GM23338 (cell line): ENCODE measurements around the gene RAB4A. TPM values are rescaled to one million over a fixed set of nuclear protein-coding genes. Genes with fewer than 3 reads are reported as not detected.

Source experiments
- ATAC-seq: fragments of 200-7000 bp; cut with Tn5 transposase; 3 replicates; pipeline ENCODE4 v1.9.1; 2020
- DNase-seq: peaks from one replicate; pipeline ENCODE4 v3.0.0-alpha.2; 2015; ENCODE audit warnings: low spot score
- H2AFZ ChIP-seq: fragments of 200-600 bp; sonication (generic); 2 replicates; pipeline ENCODE4 v1.8.0; 2016; ENCODE audit warnings: antibody characterized with exemption, mild to moderate bottlenecking, moderate library complexity
- H3F3A ChIP-seq: fragments of 200-600 bp; sonication (generic); replicated peaks from 2 replicates; pipeline ENCODE4 v1.8.0; 2017; ENCODE audit warnings: antibody characterized with exemption, mixed run types, low read depth
- H3K27ac ChIP-seq: fragments of 200-600 bp; sonication (generic); 2 replicates; pipeline ENCODE4 v1.6.1; 2016; ENCODE audit warnings: low read depth
- H3K27me3 ChIP-seq: fragments of 200-600 bp; sonication (generic); 2 replicates; pipeline ENCODE4 v1.8.0; 2016; ENCODE audit warnings: mild to moderate bottlenecking, mixed run types, moderate library complexity; ENCODE audit not compliant: insufficient read depth
- H3K36me3 ChIP-seq: fragments of 200-600 bp; sonication (generic); 2 replicates; pipeline ENCODE4 v1.8.0; 2016; ENCODE audit warnings: mild to moderate bottlenecking; ENCODE audit not compliant: insufficient read depth
- H3K4me1 ChIP-seq: fragments of 200-600 bp; sonication (generic); 2 replicates; pipeline ENCODE4 v1.8.0; 2016; ENCODE audit warnings: mild to moderate bottlenecking, moderate library complexity; ENCODE audit not compliant: insufficient read depth
- H3K4me2 ChIP-seq: fragments of 200-600 bp; sonication (generic); 2 replicates; pipeline ENCODE4 v1.7.1; 2017; ENCODE audit warnings: mixed run types
- H3K4me3 ChIP-seq: fragments of 200-600 bp; sonication (generic); 2 replicates; pipeline ENCODE4 v1.6.1; 2016; ENCODE audit warnings: mixed run types
- H3K79me2 ChIP-seq: fragments of 200-600 bp; sonication (generic); replicated peaks from 2 replicates; pipeline ENCODE4 v1.8.0; 2017; ENCODE audit warnings: mild to moderate bottlenecking; ENCODE audit not compliant: insufficient read depth
- H3K9me2 ChIP-seq: fragments of 200-600 bp; sonication (generic); 2 replicates; pipeline ENCODE4 v1.8.0; 2017; ENCODE audit not compliant: insufficient read depth
- H4K20me1 ChIP-seq: fragments of 200-600 bp; sonication (generic); replicated peaks from 2 replicates; pipeline ENCODE4 v1.8.0; 2017; ENCODE audit warnings: mild to moderate bottlenecking; ENCODE audit not compliant: insufficient read depth
- H3K27ac Mint-ChIP-seq: 2 replicates; pipeline ENCODE4 v1.8.0; 2020; ENCODE audit warnings: inconsistent platforms, mild to moderate bottlenecking, moderate library complexity, mixed read lengths
- H3K27me3 Mint-ChIP-seq: 3 replicates; pipeline ENCODE4 v1.8.0; 2022; ENCODE audit warnings: low read depth, mild to moderate bottlenecking, moderate library complexity, mixed read lengths, inconsistent platforms; ENCODE audit not compliant: insufficient read depth, poor library complexity
- H3K36me3 Mint-ChIP-seq: 3 replicates; pipeline ENCODE4 v1.8.0; 2021; ENCODE audit warnings: low read depth, mild to moderate bottlenecking, inconsistent platforms, moderate library complexity, mixed read lengths
- H3K4me1 Mint-ChIP-seq: 3 replicates; pipeline ENCODE4 v1.8.0; 2020; ENCODE audit warnings: mild to moderate bottlenecking, inconsistent platforms, mixed read lengths
- H3K4me3 Mint-ChIP-seq: 3 replicates; pipeline ENCODE4 v1.8.0; 2021; ENCODE audit warnings: moderate library complexity, mild to moderate bottlenecking, inconsistent platforms, mixed read lengths
- H3K9me3 Mint-ChIP-seq: 3 replicates; pipeline ENCODE4 v1.8.0; 2020; ENCODE audit warnings: moderate library complexity, mild to moderate bottlenecking, inconsistent platforms, mixed read lengths
- CREB1 ChIP-seq: fragments of 250-450 bp; sonication (Bioruptor Pico); IDR thresholded peaks from 2 replicates; pipeline ENCODE4 v1.5.0; 2020; ENCODE audit warnings: low read depth, mild to moderate bottlenecking, moderate library complexity
- EZH2phosphoT487 ChIP-seq: fragments of 200-600 bp; sonication (generic); IDR thresholded peaks from one replicate; pipeline ENCODE4 v1.8.1; 2018; ENCODE audit warnings: antibody characterized with exemption; ENCODE audit not compliant: unreplicated experiment
- JUNB ChIP-seq: IDR thresholded peaks from one replicate; pipeline ENCODE4 v1.6.1; 2016; ENCODE audit warnings: antibody characterized with exemption; ENCODE audit not compliant: unreplicated experiment
- NANOG ChIP-seq: IDR thresholded peaks from 2 replicates; pipeline ENCODE4 v1.6.1; 2016; ENCODE audit warnings: antibody characterized with exemption, borderline replicate concordance
- POLR2AphosphoS5 ChIP-seq: IDR thresholded peaks from 2 replicates; pipeline ENCODE4 v1.6.1; 2016; ENCODE audit warnings: antibody characterized with exemption, low read depth
- ZNF331 ChIP-seq: fragments of 250-450 bp; sonication (Bioruptor Pico); IDR thresholded peaks from 2 replicates; pipeline ENCODE4 v1.5.0; 2020; ENCODE audit warnings: low read depth, mild to moderate bottlenecking, moderate library complexity
- polyA plus RNA-seq: library from polyadenylated mRNA; unstranded; fragments of >200 nt; fragmentation: Nextera tagmentation; extraction: Ambion mirVana; gene quantifications from 2 replicates; pipeline ENCODE4 v1.2.1, GENCODE V29; 2016
- total RNA-seq: library from RNA; depleted of rRNA; stranded (reverse); fragments of >200 nt; shearing (Covaris generic); gene quantifications from 2 replicates; pipeline ENCODE4 v1.2.3, GENCODE V29; 2014
- TF ChIP-seq, protein P1 (sequence below): fragments of 250-450 bp; sonication (Bioruptor Pico); IDR thresholded peaks from 2 replicates; pipeline ENCODE4 v1.5.0; 2020; ENCODE audit warnings: mild to moderate bottlenecking, moderate library complexity
- TF ChIP-seq, protein P2 (sequence below): IDR thresholded peaks from 2 replicates; pipeline ENCODE4 v1.6.1; 2016; ENCODE audit warnings: antibody characterized with exemption
- TF ChIP-seq, protein P3 (sequence below), 2 experiments: fragments of 200-600 bp in 1 of 2; sonication (generic) in 1 of 2; conservative IDR thresholded peaks; 2 replicates each; pipeline versions ENCODE4 v1.5.1 to v1.6.1; 2016 to 2017; ENCODE audit warnings: antibody characterized with exemption in 2 of 2, low read depth in 2 of 2, mild to moderate bottlenecking in 2 of 2, moderate library complexity in 1 of 2

The RAB4A gene
- total and polyA plus RNA-seq, 2 experiments from 2014 or later: 37.5 to 50.8 TPM

DNA sequence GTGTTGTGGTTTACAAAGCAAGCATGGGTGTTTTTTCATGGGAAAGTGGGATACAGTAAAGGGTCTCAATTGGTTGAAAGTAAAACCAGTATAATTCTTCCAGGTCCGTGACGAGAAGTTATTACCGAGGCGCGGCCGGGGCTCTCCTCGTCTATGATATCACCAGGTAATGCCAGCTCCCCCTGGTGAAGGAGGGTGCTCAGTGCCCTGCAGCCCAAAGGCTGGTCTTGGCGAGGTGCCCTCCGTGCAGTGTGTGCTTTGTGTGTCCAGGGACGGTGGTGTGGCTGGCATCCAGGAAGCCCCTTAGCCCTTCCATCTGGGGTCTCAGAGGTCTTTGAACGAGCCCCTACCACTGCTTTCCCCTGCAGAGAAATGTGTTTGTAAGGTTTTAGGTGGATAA lies 24.8 kb downstream of the RAB4A start (continued):
- TF ChIP-seq, protein P1, sequence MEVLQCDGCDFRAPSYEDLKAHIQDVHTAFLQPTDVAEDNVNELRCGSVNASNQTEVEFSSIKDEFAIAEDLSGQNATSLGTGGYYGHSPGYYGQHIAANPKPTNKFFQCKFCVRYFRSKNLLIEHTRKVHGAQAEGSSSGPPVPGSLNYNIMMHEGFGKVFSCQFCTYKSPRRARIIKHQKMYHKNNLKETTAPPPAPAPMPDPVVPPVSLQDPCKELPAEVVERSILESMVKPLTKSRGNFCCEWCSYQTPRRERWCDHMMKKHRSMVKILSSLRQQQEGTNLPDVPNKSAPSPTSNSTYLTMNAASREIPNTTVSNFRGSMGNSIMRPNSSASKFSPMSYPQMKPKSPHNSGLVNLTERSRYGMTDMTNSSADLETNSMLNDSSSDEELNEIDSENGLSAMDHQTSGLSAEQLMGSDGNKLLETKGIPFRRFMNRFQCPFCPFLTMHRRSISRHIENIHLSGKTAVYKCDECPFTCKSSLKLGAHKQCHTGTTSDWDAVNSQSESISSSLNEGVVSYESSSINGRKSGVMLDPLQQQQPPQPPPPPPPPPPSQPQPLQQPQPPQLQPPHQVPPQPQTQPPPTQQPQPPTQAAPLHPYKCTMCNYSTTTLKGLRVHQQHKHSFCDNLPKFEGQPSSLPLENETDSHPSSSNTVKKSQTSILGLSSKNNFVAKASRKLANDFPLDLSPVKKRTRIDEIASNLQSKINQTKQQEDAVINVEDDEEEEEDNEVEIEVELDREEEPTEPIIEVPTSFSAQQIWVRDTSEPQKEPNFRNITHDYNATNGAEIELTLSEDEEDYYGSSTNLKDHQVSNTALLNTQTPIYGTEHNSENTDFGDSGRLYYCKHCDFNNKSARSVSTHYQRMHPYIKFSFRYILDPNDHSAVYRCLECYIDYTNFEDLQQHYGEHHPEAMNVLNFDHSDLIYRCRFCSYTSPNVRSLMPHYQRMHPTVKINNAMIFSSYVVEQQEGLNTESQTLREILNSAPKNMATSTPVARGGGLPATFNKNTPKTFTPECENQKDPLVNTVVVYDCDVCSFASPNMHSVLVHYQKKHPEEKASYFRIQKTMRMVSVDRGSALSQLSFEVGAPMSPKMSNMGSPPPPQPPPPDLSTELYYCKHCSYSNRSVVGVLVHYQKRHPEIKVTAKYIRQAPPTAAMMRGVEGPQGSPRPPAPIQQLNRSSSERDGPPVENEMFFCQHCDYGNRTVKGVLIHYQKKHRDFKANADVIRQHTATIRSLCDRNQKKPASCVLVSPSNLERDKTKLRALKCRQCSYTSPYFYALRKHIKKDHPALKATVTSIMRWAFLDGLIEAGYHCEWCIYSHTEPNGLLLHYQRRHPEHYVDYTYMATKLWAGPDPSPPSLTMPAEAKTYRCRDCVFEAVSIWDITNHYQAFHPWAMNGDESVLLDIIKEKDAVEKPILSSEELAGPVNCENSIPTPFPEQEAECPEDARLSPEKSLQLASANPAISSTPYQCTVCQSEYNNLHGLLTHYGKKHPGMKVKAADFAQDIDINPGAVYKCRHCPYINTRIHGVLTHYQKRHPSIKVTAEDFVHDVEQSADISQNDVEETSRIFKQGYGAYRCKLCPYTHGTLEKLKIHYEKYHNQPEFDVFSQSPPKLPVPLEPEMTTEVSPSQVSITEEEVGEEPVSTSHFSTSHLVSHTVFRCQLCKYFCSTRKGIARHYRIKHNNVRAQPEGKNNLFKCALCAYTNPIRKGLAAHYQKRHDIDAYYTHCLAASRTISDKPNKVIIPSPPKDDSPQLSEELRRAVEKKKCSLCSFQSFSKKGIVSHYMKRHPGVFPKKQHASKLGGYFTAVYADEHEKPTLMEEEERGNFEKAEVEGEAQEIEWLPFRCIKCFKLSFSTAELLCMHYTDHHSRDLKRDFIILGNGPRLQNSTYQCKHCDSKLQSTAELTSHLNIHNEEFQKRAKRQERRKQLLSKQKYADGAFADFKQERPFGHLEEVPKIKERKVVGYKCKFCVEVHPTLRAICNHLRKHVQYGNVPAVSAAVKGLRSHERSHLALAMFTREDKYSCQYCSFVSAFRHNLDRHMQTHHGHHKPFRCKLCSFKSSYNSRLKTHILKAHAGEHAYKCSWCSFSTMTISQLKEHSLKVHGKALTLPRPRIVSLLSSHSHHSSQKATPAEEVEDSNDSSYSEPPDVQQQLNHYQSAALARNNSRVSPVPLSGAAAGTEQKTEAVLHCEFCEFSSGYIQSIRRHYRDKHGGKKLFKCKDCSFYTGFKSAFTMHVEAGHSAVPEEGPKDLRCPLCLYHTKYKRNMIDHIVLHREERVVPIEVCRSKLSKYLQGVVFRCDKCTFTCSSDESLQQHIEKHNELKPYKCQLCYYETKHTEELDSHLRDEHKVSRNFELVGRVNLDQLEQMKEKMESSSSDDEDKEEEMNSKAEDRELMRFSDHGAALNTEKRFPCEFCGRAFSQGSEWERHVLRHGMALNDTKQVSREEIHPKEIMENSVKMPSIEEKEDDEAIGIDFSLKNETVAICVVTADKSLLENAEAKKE: no peak
- no peak for TF ChIP-seq NANOG
- no peak for TF ChIP-seq CREB1 (CRISPR knock-in tag)
- no peak for TF ChIP-seq EZH2phosphoT487
- no peak for TF ChIP-seq ZNF331
- TF ChIP-seq JUNB: no peak
- TF ChIP-seq, protein P2, sequence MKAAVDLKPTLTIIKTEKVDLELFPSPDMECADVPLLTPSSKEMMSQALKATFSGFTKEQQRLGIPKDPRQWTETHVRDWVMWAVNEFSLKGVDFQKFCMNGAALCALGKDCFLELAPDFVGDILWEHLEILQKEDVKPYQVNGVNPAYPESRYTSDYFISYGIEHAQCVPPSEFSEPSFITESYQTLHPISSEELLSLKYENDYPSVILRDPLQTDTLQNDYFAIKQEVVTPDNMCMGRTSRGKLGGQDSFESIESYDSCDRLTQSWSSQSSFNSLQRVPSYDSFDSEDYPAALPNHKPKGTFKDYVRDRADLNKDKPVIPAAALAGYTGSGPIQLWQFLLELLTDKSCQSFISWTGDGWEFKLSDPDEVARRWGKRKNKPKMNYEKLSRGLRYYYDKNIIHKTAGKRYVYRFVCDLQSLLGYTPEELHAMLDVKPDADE: no peak
- no peak for TF ChIP-seq POLR2AphosphoS5

DNA sequence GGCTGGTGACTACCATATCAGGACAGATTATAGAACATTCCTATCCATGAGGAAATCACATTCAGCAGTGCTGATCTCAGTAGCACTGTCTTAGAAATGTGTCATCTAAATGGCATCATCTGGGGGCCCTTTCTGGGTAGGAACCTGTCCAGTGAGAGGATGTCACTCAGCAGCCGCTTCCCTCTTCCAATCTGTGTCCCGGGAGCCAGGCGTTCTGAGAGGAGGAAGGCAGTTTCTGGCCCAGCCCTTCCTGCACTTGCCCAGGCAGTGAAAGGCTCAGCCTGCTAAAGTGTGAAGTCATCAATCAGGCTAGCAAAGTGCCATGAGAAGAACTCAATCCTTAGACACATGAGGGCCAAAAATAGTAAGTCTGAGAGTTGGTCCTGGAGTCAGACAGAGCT lies 25.6 kb downstream of the RAB4A start:
- Mint-ChIP-seq H3K9me3 (no peaks in the 10 kb centered on the region), H3K36me3 (peaks cover 11% of the 10 kb centered on the region), H3K4me1 (peaks cover 7% of the 10 kb centered on the region; the same call in 2 of the 3 replicates), H3K4me3 (no peak overlapping the region), H3K27ac (no peak overlapping the region), H3K27me3 (peaks cover 5% of the 10 kb centered on the region)
- no peaks in the 10 kb centered on the region for H3K79me2 ChIP-seq
- no peaks in the 10 kb centered on the region for H3K4me1 ChIP-seq
- no peaks in the 10 kb centered on the region for H3K27me3 ChIP-seq
- no peak overlapping the region for H3K27ac ChIP-seq
- H3K4me2 ChIP-seq: no peak overlapping the region
- peaks cover 9% of the 10 kb centered on the region; the same call in 1 of the 2 replicates for H4K20me1 ChIP-seq
- ATAC-seq: no peak
- H3K9me2 ChIP-seq: no peaks in the 10 kb centered on the region
- H3K4me3 ChIP-seq: no peak overlapping the region
- DNase-seq: no peak
- H2AFZ ChIP-seq: no peak overlapping the region
- H3F3A ChIP-seq: no peaks in the 10 kb centered on the region
- 0 out of 2 replicates have a peak, but pooled peaks cover 8% of the 10 kb centered on the region for H3K36me3 ChIP-seq
- TF ChIP-seq, protein P3, sequence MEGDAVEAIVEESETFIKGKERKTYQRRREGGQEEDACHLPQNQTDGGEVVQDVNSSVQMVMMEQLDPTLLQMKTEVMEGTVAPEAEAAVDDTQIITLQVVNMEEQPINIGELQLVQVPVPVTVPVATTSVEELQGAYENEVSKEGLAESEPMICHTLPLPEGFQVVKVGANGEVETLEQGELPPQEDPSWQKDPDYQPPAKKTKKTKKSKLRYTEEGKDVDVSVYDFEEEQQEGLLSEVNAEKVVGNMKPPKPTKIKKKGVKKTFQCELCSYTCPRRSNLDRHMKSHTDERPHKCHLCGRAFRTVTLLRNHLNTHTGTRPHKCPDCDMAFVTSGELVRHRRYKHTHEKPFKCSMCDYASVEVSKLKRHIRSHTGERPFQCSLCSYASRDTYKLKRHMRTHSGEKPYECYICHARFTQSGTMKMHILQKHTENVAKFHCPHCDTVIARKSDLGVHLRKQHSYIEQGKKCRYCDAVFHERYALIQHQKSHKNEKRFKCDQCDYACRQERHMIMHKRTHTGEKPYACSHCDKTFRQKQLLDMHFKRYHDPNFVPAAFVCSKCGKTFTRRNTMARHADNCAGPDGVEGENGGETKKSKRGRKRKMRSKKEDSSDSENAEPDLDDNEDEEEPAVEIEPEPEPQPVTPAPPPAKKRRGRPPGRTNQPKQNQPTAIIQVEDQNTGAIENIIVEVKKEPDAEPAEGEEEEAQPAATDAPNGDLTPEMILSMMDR (conservative IDR thresholded peaks at IDR 0.05; ENCODE audit: low read depth in 2 of 2): no peak
- TF ChIP-seq, protein P2: no peak
- TF ChIP-seq JUNB (no peak), POLR2AphosphoS5 (no peak), NANOG (no peak)
